HCT116 (cell line): ENCODE results near the gene KCTD15. TPM values are rescaled to one million over a fixed set of nuclear protein-coding genes. Genes with fewer than 3 reads are reported as not detected.

ENCODE experiments used
- ATAC-seq: fragments of 200-7000 bp; cut with Tn5 transposase; 2 replicates; pipeline ENCODE4 v1.9.1; 2020; ENCODE audit warnings: mild to moderate bottlenecking, moderate library complexity
- BruUV-seq: library from RNA; stranded (reverse); fragments of 400-500 nt; replicated peaks from 2 replicates; lab custom pipeline; 2021; lab: Mats Ljungman, UMichigan
- CTCF ChIA-PET: fragments of 300-600 bp; sonication (Branson Sonifier 250); formaldehyde crosslinking; loops from one replicate; lab custom pipeline; 2021; ENCODE audit warnings: antibody characterized with exemption; lab: Charles Lee
- POLR2A ChIA-PET: fragments of 300-600, 350-600 bp; sonication (Branson Sonifier 250); formaldehyde crosslinking; loops from one replicate; lab custom pipeline; 2021; ENCODE audit warnings: antibody characterized with exemption; lab: Charles Lee
- RAD21 ChIA-PET, 2 experiments: fragments of 300-600 bp; sonication (Branson Sonifier 250); formaldehyde crosslinking; loops; one replicate each; lab custom pipeline; 2023; ENCODE audit warnings: low total read pairs in 2 of 2; ENCODE audit not compliant: uncharacterized antibody in 2 of 2, unreplicated experiment in 2 of 2, low non-redundant PET in 1 of 2; lab: Charles Lee
- DNase-seq: peaks from one replicate; pipeline ENCODE4 v3.0.0-alpha.2; 2010; ENCODE audit warnings: low read depth, low spot score
- H2AFZ ChIP-seq: fragments of 200-600 bp; shearing (Covaris generic), sonication (generic); 2 replicates; pipeline ENCODE4 v1.6.1; 2017; ENCODE audit warnings: low read depth, mixed run types, mixed read lengths, antibody characterized with exemption, low read length; ENCODE audit not compliant: poor library complexity, severe bottlenecking
- H3K27ac ChIP-seq: 2 replicates; pipeline ENCODE4 v1.5.1; 2012; ENCODE audit warnings: low read depth, low read length
- H3K27me3 ChIP-seq: fragments of 200-600 bp; sonication (generic); 2 replicates; pipeline ENCODE4 v1.6.1; 2016; ENCODE audit warnings: mixed run types, low read length, mixed read lengths; ENCODE audit not compliant: insufficient read depth
- H3K36me3 ChIP-seq, 2 experiments: fragments of 200-500 bp in 1 of 2; fragments of 200-600 bp in 1 of 2; sonication (Bioruptor generic) in 1 of 2; sonication (generic) in 1 of 2; 2 replicates each; pipeline versions ENCODE4 v1.5.1 to v1.6.1; 2014 to 2016; ENCODE audit warnings: low read length in 2 of 2, inconsistent platforms in 1 of 2, mixed read lengths in 1 of 2, mixed run types in 1 of 2; ENCODE audit not compliant: insufficient read depth in 2 of 2, control insufficient read depth in 1 of 2
- H3K4me1 ChIP-seq, 2 experiments: fragments of 200-600 bp in 1 of 2; sonication (generic) in 1 of 2; 2 replicates each; pipeline versions ENCODE4 v1.5.1 to v1.6.1; 2012 to 2017; ENCODE audit warnings: low read length in 2 of 2, inconsistent platforms in 1 of 2, mild to moderate bottlenecking in 1 of 2, mixed read lengths in 1 of 2, mixed run types in 1 of 2, moderate library complexity in 1 of 2; ENCODE audit not compliant: insufficient read depth in 2 of 2, control insufficient read depth in 1 of 2
- H3K4me2 ChIP-seq: fragments of 200-600 bp; sonication (generic); 2 replicates; pipeline ENCODE4 v1.6.1; 2017; ENCODE audit warnings: mixed run types, low read length, mixed read lengths
- H3K4me3 ChIP-seq, 2 experiments: fragments of 200-600 bp in 1 of 2; sonication (generic) in 1 of 2; replicated peaks in 1 of 2; 2 replicates each; pipeline ENCODE4 v1.5.1; 2011 to 2016; ENCODE audit warnings: low read length in 2 of 2, control low read depth in 1 of 2, low read depth in 1 of 2, mild to moderate bottlenecking in 1 of 2, mixed read lengths in 1 of 2, mixed run types in 1 of 2
- H3K79me2 ChIP-seq: fragments of 200-600 bp; sonication (generic); 2 replicates; pipeline ENCODE4 v1.6.1; 2017; ENCODE audit warnings: mild to moderate bottlenecking, mixed run types, low read length, moderate library complexity, mixed read lengths; ENCODE audit not compliant: insufficient read depth
- H3K9ac ChIP-seq: fragments of 200-600 bp; sonication (generic); 2 replicates; pipeline ENCODE4 v1.6.1; 2016; ENCODE audit warnings: low read length, mixed read lengths
- H3K9me2 ChIP-seq: fragments of 200-600 bp; sonication (generic), shearing (Covaris generic); 2 replicates; pipeline ENCODE4 v1.6.1; 2017; ENCODE audit warnings: mixed run types, mild to moderate bottlenecking, moderate library complexity; ENCODE audit not compliant: insufficient read depth
- H3K9me3 ChIP-seq, 2 experiments: fragments of 200-500 bp in 1 of 2; fragments of 200-600 bp in 1 of 2; sonication (Bioruptor generic) in 1 of 2; sonication (generic) in 1 of 2; 2 replicates each; pipeline ENCODE4 v1.6.1; 2014 to 2017; ENCODE audit warnings: low read length in 2 of 2, mixed read lengths in 2 of 2, inconsistent platforms in 1 of 2, low read depth in 1 of 2, mild to moderate bottlenecking in 1 of 2, mixed run types in 1 of 2, moderate library complexity in 1 of 2; ENCODE audit not compliant: control insufficient read depth in 1 of 2, insufficient read depth in 1 of 2
- H4K20me1 ChIP-seq: fragments of 200-600 bp; sonication (generic), shearing (Covaris generic); 2 replicates; pipeline ENCODE4 v1.6.1; 2017; ENCODE audit warnings: mixed run types, mild to moderate bottlenecking, moderate library complexity; ENCODE audit not compliant: insufficient read depth
- CBX3 ChIP-seq: IDR thresholded peaks from 2 replicates; pipeline ENCODE4 v1.6.1; 2012; ENCODE audit warnings: low read depth
- CEBPB ChIP-seq: IDR thresholded peaks from 2 replicates; pipeline ENCODE4 v1.6.1; 2012; ENCODE audit warnings: low read depth
- EGR1 ChIP-seq: IDR thresholded peaks from 2 replicates; pipeline ENCODE4 v1.6.1; 2012; ENCODE audit warnings: low read depth
- ELF1 ChIP-seq: IDR thresholded peaks from 2 replicates; pipeline ENCODE4 v1.6.1; 2012; ENCODE audit warnings: low read depth, borderline replicate concordance
- EZH2 ChIP-seq: fragments of 200-600 bp; sonication (generic); IDR thresholded peaks from 2 replicates; pipeline ENCODE4 v1.6.1; 2017; ENCODE audit warnings: antibody characterized with exemption, mixed run types
- EZH2phosphoT487 ChIP-seq: fragments of 200-600 bp; IDR thresholded peaks from 2 replicates; pipeline ENCODE4 v1.6.1; 2018; ENCODE audit warnings: antibody characterized with exemption, borderline replicate concordance
- FOSL1 ChIP-seq: IDR thresholded peaks from 2 replicates; pipeline ENCODE4 v1.6.1; 2012; ENCODE audit warnings: low read depth
- JUND ChIP-seq: IDR thresholded peaks from 2 replicates; pipeline ENCODE4 v1.6.1; 2012
- MAX ChIP-seq: IDR thresholded peaks from 2 replicates; pipeline ENCODE4 v1.6.1; 2012
- POLR2A ChIP-seq: IDR thresholded peaks from 2 replicates; pipeline ENCODE4 v1.7.0; 2011; ENCODE audit warnings: borderline replicate concordance; ENCODE audit not compliant: insufficient read depth, insufficient read length; ENCODE audit errors: extremely low read depth
- POLR2AphosphoS5 ChIP-seq: IDR thresholded peaks from 2 replicates; pipeline ENCODE4 v1.6.1; 2011; ENCODE audit warnings: mild to moderate bottlenecking, low read depth, low read length, moderate library complexity
- RAD21 ChIP-seq: IDR thresholded peaks from 2 replicates; pipeline ENCODE4 v1.6.1; 2012; ENCODE audit warnings: low read depth, mild to moderate bottlenecking
- SP1 ChIP-seq: IDR thresholded peaks from 2 replicates; pipeline ENCODE4 v1.6.1; 2012; ENCODE audit warnings: low read depth
- SRF ChIP-seq: IDR thresholded peaks from 2 replicates; pipeline ENCODE4 v1.6.1; 2012; ENCODE audit warnings: low read depth
- TCF7L2 ChIP-seq: IDR thresholded peaks from 2 replicates; pipeline ENCODE4 v1.7.0; 2011; ENCODE audit warnings: borderline replicate concordance, inconsistent platforms; ENCODE audit not compliant: insufficient read depth, insufficient read length; ENCODE audit errors: extremely low read depth
- ZFX ChIP-seq: fragments of 450-650 bp; IDR thresholded peaks from 2 replicates; pipeline ENCODE4 v1.6.1; 2017
- intact Hi-C: fragments of 100-400 bp; cut with micrococcal nuclease; formaldehyde crosslinking; loops from 2 replicates; pipeline ENCODE4 v1.10.0; 2022
- total RNA-seq: library from RNA; stranded (reverse); gene quantifications from one replicate; pipeline ENCODE4 v1.2.1, GENCODE V29; 2021; ENCODE audit not compliant: unreplicated experiment
- TF ChIP-seq, protein P1 (sequence below), 3 experiments: fragments of 200-600 bp in 1 of 3; sonication (generic) in 1 of 3; IDR thresholded peaks in 2 of 3; conservative IDR thresholded peaks in 1 of 3; 2 replicates each; pipeline ENCODE4 v1.5.1; 2012 to 2017; ENCODE audit warnings: low read depth in 2 of 3, low read length in 2 of 3, antibody characterized with exemption in 1 of 3, borderline replicate concordance in 1 of 3, control low read depth in 1 of 3, mild to moderate bottlenecking in 1 of 3, mixed read lengths in 1 of 3, mixed run types in 1 of 3, moderate library complexity in 1 of 3; ENCODE audit not compliant: insufficient read depth in 1 of 3
- TF ChIP-seq, protein P2 (sequence below): IDR thresholded peaks from 2 replicates; pipeline ENCODE4 v1.6.1; 2011; ENCODE audit warnings: mild to moderate bottlenecking, low read length, moderate library complexity; ENCODE audit not compliant: insufficient replicate concordance; ENCODE audit errors: extremely low read depth

Gene KCTD15
- total RNA-seq, 1 experiment from 2014 or later, result 29.2 TPM

GRCh38 chr19:33864311-33864850 lies 67.7 kb downstream of the KCTD15 start (continued):
- TF ChIP-seq, protein P1, sequence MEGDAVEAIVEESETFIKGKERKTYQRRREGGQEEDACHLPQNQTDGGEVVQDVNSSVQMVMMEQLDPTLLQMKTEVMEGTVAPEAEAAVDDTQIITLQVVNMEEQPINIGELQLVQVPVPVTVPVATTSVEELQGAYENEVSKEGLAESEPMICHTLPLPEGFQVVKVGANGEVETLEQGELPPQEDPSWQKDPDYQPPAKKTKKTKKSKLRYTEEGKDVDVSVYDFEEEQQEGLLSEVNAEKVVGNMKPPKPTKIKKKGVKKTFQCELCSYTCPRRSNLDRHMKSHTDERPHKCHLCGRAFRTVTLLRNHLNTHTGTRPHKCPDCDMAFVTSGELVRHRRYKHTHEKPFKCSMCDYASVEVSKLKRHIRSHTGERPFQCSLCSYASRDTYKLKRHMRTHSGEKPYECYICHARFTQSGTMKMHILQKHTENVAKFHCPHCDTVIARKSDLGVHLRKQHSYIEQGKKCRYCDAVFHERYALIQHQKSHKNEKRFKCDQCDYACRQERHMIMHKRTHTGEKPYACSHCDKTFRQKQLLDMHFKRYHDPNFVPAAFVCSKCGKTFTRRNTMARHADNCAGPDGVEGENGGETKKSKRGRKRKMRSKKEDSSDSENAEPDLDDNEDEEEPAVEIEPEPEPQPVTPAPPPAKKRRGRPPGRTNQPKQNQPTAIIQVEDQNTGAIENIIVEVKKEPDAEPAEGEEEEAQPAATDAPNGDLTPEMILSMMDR (IDR thresholded peaks at IDR 0.05 in 2 of 3, conservative IDR thresholded peaks at IDR 0.05 in 1 of 3; ENCODE audit: borderline replicate concordance in 1 of 3, insufficient read depth in 1 of 3, low read depth in 2 of 3, low read length in 2 of 3), result no peak
- TF ChIP-seq EGR1, result no peak
- TF ChIP-seq SP1, result no peak
- TF ChIP-seq TCF7L2, result no peak

DNA sequence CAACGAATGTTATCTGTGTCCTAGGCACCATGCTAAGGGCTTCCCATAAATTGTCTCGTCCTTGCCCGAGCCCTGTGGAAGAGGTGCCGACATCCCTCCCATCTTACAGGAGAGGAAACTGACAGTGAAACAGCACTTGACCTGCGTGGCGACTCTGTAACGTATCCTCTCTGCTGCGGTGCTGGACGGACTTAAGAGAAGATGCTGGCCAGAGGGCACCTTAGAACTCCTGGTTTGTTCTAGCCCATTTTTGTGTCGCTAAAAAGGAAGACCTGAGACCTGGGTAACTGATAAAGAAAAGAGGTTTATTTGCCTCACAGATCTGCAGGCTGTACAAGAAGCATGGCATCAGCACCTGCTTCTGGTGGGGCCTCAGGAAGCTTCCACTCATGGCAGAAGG lies 68.6 kb downstream of the KCTD15 start:
- ChIA-PET POLR2A (no interaction called here), RAD21 (no interaction called here), CTCF (no interaction called here)
- Histone ChIP-seq H3K9me2 (no peaks in the 10 kb centered on the region), H3K79me2 (no peaks in the 10 kb centered on the region), H3K9me3 (no peaks in the 10 kb centered on the region), H3K4me2 (no peak overlapping the region), H3K9ac (no peak overlapping the region), H3K27me3 (no peaks in the 10 kb centered on the region), H4K20me1 (no peaks in the 10 kb centered on the region), H3K4me1 (no peaks in the 10 kb centered on the region), H2AFZ (no peak overlapping the region), H3K4me3 (no peak overlapping the region), H3K27ac (no peak overlapping the region), H3K36me3 (no peaks in the 10 kb centered on the region)
- no peak for DNase-seq
- no peak for TF ChIP-seq SRF
- no peak for TF ChIP-seq ZFX
- TF ChIP-seq, protein P2, sequence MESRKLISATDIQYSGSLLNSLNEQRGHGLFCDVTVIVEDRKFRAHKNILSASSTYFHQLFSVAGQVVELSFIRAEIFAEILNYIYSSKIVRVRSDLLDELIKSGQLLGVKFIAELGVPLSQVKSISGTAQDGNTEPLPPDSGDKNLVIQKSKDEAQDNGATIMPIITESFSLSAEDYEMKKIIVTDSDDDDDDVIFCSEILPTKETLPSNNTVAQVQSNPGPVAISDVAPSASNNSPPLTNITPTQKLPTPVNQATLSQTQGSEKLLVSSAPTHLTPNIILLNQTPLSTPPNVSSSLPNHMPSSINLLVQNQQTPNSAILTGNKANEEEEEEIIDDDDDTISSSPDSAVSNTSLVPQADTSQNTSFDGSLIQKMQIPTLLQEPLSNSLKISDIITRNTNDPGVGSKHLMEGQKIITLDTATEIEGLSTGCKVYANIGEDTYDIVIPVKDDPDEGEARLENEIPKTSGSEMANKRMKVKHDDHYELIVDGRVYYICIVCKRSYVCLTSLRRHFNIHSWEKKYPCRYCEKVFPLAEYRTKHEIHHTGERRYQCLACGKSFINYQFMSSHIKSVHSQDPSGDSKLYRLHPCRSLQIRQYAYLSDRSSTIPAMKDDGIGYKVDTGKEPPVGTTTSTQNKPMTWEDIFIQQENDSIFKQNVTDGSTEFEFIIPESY, result no peak
- no peak for TF ChIP-seq EZH2
- no peak for TF ChIP-seq MAX
- no peak for TF ChIP-seq CEBPB
- no peak for TF ChIP-seq EZH2phosphoT487
- TF ChIP-seq POLR2AphosphoS5, result no peak
- no peak for TF ChIP-seq CBX3
- no peak for TF ChIP-seq FOSL1
- no peak for TF ChIP-seq RAD21
- no peak for TF ChIP-seq JUND
- TF ChIP-seq EGR1, result no peak
- no peak for TF ChIP-seq ELF1
- TF ChIP-seq SP1, result no peak
- no peak for TF ChIP-seq POLR2A
- no TSS peak for BruUV-seq
- intact Hi-C loops, result no loop called here
- no peak for ATAC-seq
